UCSD-AML1 (cell line): ENCODE results near the gene MT1E.
A peak's percentile ranks its signal among the peaks of the same experiment; 100 is the strongest.
"Not testable (repeated sequence)": the region's sequence is repeated elsewhere in the genome, so short reads cannot be mapped to it uniquely, and the experiment has no call there.

ENCODE experiments used
- DNase-seq: peaks from one replicate; lab custom pipeline; 2025; ENCODE audit not compliant: unreplicated experiment; lab: John Stamatoyannopoulos, UW

MT1E gene

GRCh38 chr16:56606476-56607108 lies 19.0 kb upstream of the MT1E start:
- no peak for DNase-seq

DNA sequence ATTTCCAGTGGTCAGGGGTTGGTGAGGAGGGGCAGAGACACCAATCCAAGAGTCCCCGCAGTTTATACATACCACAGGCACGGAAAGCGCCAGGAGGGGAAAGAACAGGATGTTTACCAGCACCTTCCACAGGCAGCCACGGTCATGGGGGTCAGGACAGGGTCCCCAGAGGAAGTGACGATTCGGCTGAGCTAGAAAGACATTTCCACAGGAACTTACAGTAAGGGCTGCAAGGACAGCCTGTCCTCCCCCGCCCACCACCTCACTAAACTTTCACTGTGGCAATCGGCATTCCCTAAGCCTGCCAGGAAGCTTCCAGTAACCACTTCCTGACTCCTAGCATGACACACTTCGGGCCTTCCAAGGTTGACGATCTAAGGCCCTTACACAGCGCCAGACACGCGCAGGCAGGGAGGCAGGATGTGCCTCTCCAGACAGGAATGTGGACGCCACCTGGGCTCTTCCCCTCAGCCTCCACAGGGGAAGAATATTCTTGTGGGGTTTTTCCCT lies 18.4 kb upstream of the MT1E start:
- peak; percentile 75 for DNase-seq

DNA sequence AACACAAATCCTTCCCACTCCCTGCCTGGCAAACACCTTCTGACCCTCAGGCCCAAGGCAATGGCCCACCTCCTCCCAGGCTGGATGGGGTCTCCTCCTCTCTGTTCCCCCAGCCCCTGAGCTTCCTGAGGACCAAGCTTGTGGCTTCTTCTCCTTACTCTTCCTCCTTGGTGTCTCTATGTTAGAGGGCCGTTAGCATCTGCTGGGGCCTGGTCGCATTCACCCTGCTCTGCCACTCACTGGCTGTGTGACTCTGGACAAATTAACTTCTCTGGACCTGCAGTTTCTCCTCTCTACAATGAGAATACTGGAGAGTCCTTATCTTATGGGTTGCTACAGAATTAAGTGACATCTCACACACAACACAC lies 17.9 kb upstream of the MT1E start:
- peak; percentile 55 for DNase-seq

DNA sequence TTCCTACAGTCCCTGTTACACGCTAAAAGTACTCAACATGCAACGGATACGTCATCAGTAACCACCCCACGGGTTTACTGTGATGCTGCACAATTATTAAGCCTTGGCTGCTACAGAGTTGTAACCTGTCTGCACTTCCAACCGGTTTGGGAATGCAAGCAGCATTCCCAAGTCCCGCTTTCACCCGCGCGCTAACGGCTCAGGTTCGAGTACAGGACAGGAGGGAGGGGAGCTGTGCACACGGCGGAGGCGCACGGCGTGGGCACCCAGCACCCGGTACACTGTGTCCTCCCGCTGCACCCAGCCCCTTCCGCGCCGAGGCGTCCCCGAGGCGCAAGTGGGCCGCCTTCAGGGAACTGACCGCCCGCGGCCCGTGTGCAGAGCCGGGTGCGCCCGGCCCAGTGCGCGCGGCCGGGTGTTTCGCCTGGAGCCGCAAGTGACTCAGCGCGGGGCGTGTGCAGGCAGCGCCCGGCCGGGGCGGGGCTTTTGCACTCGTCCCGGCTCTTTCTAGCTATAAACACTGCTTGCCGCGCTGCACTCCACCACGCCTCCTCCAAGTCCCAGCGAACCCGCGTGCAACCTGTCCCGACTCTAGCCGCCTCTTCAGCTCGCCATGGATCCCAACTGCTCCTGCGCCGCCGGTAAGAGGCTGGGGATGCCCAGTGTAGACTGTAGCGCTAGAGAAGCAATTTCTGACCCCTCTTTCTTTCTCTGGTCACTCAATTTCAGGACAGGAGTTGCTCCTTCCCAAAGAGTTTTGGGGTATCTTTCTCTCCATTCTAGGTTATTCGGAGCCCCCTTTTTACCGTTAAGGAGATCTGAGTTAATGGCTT lies 17.3 kb upstream of the MT1E start, which contains the start of gene MT2A:
Gene MT2A (plus strand): TSS at position 542 of the 833 bp plus-strand sequence. CDS start 72 bp downstream, at position 614.
- peak; percentile 96 for DNase-seq

DNA sequence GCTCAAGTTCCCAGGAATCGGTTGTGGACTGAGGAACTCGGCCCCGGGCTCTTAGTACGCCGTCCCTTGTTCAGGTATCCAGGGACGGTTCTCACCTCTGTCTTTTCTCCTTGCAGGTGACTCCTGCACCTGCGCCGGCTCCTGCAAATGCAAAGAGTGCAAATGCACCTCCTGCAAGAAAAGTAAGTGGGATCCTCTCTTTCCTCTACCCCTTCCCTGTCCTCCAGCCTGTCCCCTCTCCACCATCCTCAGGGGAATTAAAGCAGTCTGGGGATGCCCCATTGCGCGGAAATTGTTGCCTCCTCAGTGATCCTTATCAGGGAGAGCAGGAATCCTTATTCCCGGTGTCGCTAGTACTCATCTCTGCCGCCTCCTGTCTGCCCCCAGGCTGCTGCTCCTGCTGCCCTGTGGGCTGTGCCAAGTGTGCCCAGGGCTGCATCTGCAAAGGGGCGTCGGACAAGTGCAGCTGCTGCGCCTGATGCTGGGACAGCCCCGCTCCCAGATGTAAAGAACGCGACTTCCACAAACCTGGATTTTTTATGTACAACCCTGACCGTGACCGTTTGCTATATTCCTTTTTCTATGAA lies 16.6 kb upstream of the MT1E start:
- DNase-seq = no peak

GRCh38 chr16:56609463-56609921 lies 16.1 kb upstream of the MT1E start:
- DNase-seq = peak; percentile 47

- peak; percentile 39 for DNase-seq
Measured at GRCh38 chr16:56610017-56610608, 15.5 kb upstream of the MT1E start.

DNA sequence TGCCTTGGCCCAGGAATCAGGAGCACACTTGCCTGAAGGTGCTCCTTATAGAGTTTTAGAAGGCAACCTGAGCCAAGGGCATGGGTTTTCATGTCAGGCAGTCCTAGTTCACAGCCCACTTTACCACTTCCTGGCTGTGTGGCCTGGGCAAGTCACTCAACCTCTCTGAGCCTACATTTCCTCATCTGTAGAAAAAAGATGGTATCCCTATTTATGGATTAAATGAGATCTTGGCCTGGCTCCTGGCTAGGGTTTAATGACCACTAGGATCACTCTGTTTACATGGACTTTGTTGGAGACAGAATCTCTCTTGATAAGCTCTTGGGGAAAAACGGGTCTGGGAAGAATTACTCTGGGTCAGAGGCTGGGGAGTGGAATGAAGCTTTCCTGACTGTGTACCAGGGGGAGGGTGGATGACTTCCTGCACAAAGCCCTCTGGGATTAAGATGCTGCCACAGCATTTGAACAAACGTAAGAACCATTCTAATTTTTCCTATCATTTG lies 14.9 kb upstream of the MT1E start:
- DNase-seq = no peak

DNA sequence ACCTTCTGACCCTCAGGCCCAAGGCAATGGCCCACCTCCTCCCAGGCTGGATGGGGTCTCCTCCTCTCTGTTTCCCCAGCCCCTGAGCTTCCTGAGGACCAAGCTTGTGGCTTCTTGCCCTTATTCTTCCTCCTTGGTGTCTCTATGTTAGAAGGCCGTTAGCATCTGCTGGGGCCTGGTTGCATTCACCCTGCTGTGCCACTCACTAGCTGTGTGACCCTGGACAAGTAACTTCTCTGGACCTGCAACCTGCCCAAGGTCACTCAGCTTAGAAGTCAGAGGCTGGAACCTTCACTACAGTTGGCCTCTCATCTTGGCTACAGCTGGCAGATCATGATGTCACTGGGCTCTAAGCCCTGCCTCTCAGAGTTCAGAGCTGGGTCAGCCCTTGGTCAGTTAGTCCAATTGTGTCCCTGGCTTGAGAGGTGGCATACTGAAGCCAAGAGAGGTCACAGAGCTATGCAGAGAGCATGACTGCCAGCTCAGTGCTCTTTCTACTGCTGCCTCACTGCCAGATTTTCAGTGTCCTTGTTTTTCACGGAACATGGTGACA lies 14.2 kb upstream of the MT1E start:
- no peak for DNase-seq

- DNase-seq = no peak
Measured at GRCh38 chr16:56613706-56614105, 11.9 kb upstream of the MT1E start.

DNA sequence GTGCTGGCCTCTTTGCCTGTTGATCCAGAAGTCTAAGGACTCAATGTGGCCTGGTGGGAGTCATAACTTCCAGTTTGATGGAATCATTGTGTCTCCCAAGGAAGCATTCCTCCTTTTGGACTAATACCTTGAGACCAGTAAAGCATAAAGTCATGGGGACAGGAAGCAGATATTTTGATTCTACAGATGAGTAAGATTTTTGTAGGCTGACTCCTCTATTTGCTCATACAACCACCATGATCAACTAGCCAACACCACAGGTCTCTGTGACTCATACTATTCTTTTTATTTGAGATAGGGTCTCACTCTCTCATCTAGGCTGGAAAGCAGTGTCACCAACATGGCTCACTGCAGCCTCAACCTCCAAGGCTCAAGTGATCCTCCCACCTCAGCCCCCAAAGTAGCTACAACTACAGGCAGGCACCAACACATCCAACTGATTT lies 11.0 kb upstream of the MT1E start:
- DNase-seq = no peak

DNA sequence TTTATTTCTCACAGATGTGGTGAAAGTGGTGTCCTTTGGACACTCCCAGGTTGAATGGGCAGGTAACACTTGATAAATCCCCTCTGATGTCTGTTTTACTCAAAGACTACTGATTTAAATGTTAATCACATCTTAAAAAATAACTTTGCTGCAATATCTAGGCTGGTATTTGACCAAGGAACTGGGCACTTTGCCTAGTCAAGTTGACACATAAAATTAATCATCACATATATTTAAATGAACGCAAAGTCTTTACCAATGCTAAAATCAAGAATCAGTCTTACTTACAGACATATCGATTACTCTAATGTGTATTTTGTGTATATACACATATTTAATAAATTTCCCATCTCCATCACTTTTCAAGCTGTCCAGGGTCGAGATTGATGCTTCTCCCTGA lies 10.2 kb upstream of the MT1E start:
- no peak for DNase-seq

DNA sequence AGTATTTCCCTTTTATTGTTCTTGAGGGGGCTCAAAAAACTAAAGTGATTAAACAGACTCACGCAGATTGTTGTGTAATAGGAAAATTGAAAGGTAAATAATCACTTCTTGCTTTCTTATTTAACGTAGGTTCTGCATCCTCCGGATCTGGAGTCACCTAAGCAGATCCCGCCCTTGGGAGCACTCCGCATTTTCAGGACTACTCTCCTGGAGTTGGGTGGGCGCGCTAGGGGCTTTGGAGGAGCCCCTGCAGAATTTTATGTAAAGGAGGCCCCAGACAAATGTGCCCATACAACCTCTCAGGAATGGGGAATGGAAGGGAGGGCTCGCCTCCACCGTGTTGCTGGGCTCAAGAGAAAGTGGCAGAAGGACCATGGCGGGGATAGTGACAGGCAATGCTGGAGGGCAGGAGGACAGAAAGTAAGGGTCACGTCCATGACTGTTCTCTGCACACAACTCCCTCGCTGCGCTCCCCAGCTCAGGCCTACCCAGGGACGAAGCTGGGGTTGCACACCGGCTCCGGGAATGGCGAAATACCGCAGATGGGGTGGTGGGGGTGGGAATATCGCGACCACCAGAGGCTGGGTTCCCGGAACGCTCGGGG lies 8.9 kb upstream of the MT1E start:
- DNase-seq = no peak

GRCh38 chr16:56617212-56618085 lies 8.1 kb upstream of the MT1E start:
- DNase-seq = no peak

DNA sequence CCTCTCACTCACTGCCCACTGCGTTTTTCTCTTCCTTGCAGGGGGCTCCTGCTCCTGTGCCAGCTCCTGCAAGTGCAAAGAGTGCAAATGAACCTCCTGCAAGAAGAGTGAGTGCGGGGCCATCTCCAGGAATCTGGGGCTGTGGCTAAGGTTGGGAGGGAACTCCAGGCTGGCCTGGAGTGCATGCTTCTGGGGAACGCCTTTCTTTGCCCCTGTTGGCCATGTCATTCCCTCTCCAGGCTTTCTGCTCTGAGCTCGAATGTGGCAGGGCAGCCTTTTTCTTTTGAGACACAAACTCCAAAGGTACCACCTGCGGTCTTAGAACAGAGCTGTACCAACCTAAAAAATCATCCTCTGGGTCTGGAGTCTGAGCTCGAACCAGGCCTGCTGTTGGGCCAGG lies 7.4 kb upstream of the MT1E start:
- no peak for DNase-seq

DNA sequence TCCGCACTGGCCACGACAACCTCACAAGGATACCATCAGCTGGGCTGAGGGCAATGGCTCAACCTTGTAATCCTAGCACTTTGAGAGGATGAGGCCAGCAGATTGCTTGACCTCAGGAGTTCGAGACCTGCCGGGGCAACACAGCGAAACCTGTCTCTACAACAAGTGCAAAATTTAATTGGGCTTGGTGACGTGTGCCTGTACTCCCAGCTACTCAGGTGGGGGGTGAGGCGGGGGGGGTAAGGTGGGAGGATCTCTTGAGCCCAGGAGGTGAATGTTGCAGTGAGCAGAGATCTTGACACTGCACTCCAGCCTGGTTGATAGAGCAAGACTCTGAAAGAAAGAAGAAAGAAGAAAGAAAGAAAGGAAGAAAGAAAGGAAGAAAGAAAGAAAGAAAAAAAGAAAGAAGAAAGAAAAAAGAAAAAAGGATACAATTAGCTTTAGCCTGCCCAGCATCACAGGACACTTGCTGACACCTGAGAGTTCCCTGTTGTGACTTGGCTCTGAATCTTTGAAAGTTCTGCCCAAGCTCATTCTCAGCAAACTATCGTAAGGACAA lies 5.2 kb upstream of the MT1E start:
- DNase-seq = no peak

- not testable (repeated sequence) for DNase-seq
Measured at GRCh38 chr16:56621665-56622445, 3.7 kb upstream of the MT1E start.

DNA sequence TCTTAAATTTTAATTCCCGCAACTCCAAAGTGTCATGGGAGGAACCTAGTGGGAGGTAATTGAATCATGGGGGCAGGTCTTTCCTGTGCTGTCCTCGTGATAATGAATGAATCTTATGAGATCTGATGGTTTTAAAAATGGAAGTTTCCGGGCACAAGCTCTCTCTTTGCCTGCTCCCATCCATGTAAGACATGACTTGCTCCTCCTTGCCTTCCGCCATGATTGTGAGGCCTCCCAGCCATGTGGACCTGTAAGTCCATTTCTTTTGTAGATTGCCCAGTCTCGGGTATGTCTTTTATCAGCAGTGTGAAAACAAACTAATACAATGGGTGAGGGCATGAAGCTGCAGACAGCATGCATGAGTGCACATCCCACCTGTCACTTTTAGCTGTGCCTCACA lies 2.4 kb upstream of the MT1E start:
- DNase-seq = not testable (repeated sequence)
